ENCODE measurements around the gene F13B.
A peak's percentile ranks its signal among the peaks of the same experiment; 100 is the strongest.

F13B gene

GRCh38 chr1:197080323-197080722 is 13.3 kb upstream of the F13B start:
- TF ChIP-seq, protein P1, sequence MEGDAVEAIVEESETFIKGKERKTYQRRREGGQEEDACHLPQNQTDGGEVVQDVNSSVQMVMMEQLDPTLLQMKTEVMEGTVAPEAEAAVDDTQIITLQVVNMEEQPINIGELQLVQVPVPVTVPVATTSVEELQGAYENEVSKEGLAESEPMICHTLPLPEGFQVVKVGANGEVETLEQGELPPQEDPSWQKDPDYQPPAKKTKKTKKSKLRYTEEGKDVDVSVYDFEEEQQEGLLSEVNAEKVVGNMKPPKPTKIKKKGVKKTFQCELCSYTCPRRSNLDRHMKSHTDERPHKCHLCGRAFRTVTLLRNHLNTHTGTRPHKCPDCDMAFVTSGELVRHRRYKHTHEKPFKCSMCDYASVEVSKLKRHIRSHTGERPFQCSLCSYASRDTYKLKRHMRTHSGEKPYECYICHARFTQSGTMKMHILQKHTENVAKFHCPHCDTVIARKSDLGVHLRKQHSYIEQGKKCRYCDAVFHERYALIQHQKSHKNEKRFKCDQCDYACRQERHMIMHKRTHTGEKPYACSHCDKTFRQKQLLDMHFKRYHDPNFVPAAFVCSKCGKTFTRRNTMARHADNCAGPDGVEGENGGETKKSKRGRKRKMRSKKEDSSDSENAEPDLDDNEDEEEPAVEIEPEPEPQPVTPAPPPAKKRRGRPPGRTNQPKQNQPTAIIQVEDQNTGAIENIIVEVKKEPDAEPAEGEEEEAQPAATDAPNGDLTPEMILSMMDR (IDR thresholded peaks at IDR 0.05; ENCODE audit: insufficient read depth, low read depth, low read length, missing control alignments), result no peak

DNA sequence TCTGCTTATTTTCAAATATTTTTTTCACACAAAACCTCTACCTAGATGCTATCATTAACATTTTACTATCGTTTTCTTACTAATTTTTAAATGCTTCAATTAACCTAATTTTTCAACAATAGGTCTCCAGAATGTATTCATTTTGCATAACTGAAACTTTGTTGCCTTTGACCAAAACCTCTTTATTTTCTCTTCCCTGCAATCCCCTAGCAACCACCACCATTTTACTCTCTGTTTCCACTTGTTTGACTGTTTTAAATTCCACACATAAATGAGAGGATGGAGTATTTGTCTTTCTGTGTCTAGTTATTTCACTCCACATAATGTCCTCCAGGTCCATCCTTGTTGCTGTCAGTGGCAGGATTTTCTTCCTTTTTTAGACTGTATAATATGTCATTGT is 9.5 kb upstream of the F13B start:
- DNase-seq (ENCODE audit: low read depth), result no peak
- H3K4me3 ChIP-seq (ENCODE audit: low read length), result no peak overlapping the region
- TF ChIP-seq, protein P1 (IDR thresholded peaks at IDR 0.05; ENCODE audit: insufficient read depth, low read depth, low read length, missing control alignments), result no peak

More at GRCh38 chr1:197080323-197080722, 13.3 kb upstream of the F13B start:
- no peak overlapping the region for H3K4me3 ChIP-seq (ENCODE audit: low read length)
- DNase-seq (ENCODE audit: low read depth), result no peak

DNA sequence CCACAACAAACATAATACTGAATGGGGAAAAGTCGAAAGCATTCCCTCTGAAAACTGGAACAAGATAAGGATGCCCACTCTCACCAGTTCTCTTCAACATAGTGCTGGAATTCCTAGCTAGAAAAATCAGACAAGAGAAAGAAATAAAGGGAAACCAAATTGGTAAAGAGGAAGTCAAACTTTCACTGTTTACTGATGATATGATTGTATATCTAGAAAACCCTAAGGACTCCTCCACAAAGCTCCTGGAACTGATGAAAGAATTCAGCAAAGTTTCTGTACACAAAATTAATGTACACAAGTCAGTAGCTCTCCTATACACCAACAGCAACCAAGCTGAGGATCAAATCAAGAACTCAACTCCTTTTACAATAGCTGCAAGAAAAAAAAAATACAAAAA is 6.9 kb upstream of the F13B start:
- TF ChIP-seq, protein P1 (IDR thresholded peaks at IDR 0.05; ENCODE audit: insufficient read depth, low read depth, low read length, missing control alignments), result no peak
- no peak for DNase-seq (ENCODE audit: low read depth)
- no peak overlapping the region for H3K4me3 ChIP-seq (ENCODE audit: low read length)

DNA sequence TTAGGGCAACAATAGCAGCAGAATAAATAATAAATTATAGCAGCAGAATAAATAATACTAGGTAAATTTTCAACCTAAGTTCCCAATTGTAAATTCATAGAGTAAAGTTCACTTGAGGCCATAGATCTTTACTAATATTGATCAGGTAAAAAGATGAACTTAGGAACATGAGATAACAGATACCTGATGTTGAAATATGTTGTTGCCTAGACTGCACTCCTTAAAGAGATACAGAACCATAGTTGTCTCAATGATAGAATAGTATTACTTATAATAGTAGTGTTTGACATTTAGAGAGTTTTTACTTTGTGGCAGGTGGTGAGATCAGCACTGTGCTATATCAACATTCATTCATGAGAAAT is 378 bp upstream of the F13B start:
- DNase-seq (ENCODE audit: low read depth), result no peak
- no peak overlapping the region for H3K4me3 ChIP-seq (ENCODE audit: low read length)
- TF ChIP-seq, protein P1 (IDR thresholded peaks at IDR 0.05; ENCODE audit: insufficient read depth, low read depth, low read length, missing control alignments), result no peak

DNA sequence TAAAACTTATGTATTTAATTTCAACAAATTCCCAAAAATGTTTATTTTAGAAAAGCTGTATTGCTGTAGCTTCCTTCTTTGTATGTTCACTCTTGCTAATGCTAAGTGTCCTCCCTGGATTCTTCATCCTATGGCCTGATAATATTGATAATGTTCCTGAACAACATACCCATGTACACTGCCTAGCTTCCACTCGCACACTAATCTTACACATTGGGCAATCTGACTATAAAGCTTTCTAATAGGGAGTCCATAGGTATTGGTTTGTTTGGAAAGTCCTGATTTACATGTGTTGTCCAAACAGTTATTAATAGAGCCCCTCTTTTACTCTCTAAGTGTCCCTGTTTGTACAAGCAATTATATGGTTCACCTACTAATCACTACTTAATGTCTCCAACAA is 783 bp downstream of the F13B start:
- TF ChIP-seq, protein P1 (IDR thresholded peaks at IDR 0.05; ENCODE audit: insufficient read depth, low read depth, low read length, missing control alignments), result no peak
- H3K4me3 ChIP-seq (ENCODE audit: low read length), result no peak overlapping the region
- DNase-seq (ENCODE audit: low read depth), result no peak

DNA sequence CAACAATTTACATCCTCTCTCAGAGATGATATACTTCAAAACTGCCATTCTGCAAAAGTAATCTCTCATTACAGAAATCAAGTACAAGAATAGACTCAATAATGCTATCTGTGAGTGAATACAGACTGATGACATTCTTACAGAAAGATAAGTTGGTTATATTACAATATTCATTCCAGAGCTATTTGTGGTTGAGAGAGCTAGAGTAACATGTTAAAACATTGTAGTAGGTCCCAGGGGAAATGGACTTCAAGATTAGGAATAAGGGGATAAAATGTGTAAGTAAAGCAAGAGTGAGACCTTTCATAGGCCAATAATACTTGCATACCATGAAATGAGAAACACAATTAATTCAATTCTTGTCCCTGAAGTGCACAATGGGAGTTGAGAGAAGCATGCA is 1.5 kb downstream of the F13B start:
- DNase-seq (ENCODE audit: low read depth), result no peak
- TF ChIP-seq, protein P1 (IDR thresholded peaks at IDR 0.05; ENCODE audit: insufficient read depth, low read depth, low read length, missing control alignments), result no peak
- H3K4me3 ChIP-seq (ENCODE audit: low read length), result no peak overlapping the region

DNA sequence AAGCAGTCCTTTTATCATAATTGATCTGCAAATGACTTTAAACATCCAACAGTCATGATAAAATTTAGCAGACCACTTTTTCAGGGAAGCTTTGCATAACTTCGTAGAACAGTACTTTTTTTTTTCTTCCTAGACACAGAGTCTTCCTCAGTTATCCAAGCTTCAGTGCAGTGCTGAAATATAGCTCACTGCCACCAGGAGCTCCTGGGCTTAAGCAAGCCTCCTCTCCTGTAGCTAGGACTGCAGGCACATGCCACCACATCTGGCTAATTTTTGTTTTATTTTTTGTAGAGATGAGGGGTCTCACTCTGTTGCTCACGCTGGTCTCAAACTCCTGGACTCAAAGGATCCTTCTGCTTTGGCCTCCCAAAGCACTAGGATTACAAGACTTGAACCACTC is 3.8 kb downstream of the F13B start:
- TF ChIP-seq, protein P1 (IDR thresholded peaks at IDR 0.05; ENCODE audit: insufficient read depth, low read depth, low read length, missing control alignments), result peak; percentile 7
- DNase-seq (ENCODE audit: low read depth), result no peak
- H3K4me3 ChIP-seq (ENCODE audit: low read length), result no peak overlapping the region
